OCI-LY7 (cell line): ENCODE measurements around the gene SLC44A3.

Experiments
- CTCF ChIP-seq: fragments of 200-600 bp; sonication (generic); conservative IDR thresholded peaks from 2 replicates; pipeline ENCODE4 v1.5.1; 2014; ENCODE audit warnings: mild to moderate bottlenecking, antibody characterized with exemption, low read length, moderate library complexity, mixed read lengths
- EZH2phosphoT487 ChIP-seq: fragments of 200-600 bp; sonication (generic); IDR thresholded peaks from 2 replicates; pipeline ENCODE4 v1.6.1; 2018; ENCODE audit warnings: low read depth, borderline replicate concordance, mild to moderate bottlenecking, mixed run types, antibody characterized with exemption, low read length, moderate library complexity, mixed read lengths

DNA sequence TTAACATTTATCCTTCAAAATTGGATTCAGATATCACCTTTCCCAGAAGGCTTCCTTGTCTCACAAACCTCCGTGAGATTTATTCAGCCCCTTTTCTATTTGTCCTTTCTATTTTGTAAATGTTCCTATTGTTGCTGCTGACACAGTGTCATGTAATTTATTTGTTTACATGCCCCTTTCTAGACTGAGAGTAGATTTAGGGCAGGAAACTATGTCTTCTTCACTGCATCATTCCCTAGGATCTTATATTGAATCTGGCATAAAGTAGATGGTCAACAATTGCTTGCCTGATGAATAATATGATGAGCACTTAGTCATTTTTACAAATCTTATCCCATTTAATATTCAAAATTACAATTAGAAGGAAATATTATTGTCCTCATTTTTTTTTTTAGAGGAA is 114.9 kb downstream of the SLC44A3 start:
- no peak for TF ChIP-seq CTCF
- no peak for TF ChIP-seq EZH2phosphoT487
